ENCODE data around the gene NRSN1. TPM values are rescaled to one million over a fixed set of nuclear protein-coding genes. Genes with fewer than 3 reads are reported as not detected.

The NRSN1 gene
- total and polyA plus RNA-seq, 2 of the 13 experiments (the other 11 are each of a cell fraction or from before 2014, with no cell fraction given) = not detected

DNA sequence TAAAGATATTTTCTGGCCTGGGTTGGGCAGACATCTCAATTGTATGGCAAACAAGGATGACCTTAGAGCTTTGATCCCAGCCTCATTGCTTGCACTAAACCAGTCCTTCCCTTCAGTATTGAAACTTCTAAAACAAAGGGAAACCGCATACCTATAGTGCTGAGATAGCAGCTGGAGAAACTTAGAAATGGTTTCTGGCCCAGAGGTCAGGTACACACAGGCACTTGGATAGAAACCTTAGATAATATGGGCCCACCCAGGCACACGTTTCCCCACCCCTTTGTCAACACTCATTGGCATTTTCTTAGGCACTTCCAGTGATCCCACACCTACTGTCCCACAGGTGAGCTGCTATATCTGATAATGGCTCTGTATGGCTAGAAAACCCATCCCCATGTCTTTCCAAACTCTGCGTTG is 22.1 kb downstream of the NRSN1 start (continued):
- peak; percentile 79 for TF ChIP-seq RXRB (CRISPR knock-in tag; IDR thresholded peaks at IDR 0.05; ENCODE audit: borderline replicate concordance)
- TF ChIP-seq, protein P1, sequence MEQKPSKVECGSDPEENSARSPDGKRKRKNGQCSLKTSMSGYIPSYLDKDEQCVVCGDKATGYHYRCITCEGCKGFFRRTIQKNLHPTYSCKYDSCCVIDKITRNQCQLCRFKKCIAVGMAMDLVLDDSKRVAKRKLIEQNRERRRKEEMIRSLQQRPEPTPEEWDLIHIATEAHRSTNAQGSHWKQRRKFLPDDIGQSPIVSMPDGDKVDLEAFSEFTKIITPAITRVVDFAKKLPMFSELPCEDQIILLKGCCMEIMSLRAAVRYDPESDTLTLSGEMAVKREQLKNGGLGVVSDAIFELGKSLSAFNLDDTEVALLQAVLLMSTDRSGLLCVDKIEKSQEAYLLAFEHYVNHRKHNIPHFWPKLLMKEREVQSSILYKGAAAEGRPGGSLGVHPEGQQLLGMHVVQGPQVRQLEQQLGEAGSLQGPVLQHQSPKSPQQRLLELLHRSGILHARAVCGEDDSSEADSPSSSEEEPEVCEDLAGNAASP (CRISPR knock-in tag; IDR thresholded peaks at IDR 0.05; ENCODE audit: borderline replicate concordance) = peak; percentile 74; the same call in 1 of the 2 replicates
- TF ChIP-seq ZNF562 (CRISPR knock-in tag; IDR thresholded peaks at IDR 0.05; ENCODE audit: borderline replicate concordance) = no peak
- TF ChIP-seq, protein P2, sequence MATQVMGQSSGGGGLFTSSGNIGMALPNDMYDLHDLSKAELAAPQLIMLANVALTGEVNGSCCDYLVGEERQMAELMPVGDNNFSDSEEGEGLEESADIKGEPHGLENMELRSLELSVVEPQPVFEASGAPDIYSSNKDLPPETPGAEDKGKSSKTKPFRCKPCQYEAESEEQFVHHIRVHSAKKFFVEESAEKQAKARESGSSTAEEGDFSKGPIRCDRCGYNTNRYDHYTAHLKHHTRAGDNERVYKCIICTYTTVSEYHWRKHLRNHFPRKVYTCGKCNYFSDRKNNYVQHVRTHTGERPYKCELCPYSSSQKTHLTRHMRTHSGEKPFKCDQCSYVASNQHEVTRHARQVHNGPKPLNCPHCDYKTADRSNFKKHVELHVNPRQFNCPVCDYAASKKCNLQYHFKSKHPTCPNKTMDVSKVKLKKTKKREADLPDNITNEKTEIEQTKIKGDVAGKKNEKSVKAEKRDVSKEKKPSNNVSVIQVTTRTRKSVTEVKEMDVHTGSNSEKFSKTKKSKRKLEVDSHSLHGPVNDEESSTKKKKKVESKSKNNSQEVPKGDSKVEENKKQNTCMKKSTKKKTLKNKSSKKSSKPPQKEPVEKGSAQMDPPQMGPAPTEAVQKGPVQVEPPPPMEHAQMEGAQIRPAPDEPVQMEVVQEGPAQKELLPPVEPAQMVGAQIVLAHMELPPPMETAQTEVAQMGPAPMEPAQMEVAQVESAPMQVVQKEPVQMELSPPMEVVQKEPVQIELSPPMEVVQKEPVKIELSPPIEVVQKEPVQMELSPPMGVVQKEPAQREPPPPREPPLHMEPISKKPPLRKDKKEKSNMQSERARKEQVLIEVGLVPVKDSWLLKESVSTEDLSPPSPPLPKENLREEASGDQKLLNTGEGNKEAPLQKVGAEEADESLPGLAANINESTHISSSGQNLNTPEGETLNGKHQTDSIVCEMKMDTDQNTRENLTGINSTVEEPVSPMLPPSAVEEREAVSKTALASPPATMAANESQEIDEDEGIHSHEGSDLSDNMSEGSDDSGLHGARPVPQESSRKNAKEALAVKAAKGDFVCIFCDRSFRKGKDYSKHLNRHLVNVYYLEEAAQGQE (IDR thresholded peaks at IDR 0.05; ENCODE audit: borderline replicate concordance in 1 of 2, low read depth in 1 of 2, low read length in 2 of 2) = peak in 1 of 2 experiments; percentile 58; a peak in 2 of 4 replicates
- TF ChIP-seq IKZF1 (IDR thresholded peaks at IDR 0.05) = no peak
- no peak for TF ChIP-seq JUN (CRISPR knock-in tag; IDR thresholded peaks at IDR 0.05)
- TF ChIP-seq, protein P3, sequence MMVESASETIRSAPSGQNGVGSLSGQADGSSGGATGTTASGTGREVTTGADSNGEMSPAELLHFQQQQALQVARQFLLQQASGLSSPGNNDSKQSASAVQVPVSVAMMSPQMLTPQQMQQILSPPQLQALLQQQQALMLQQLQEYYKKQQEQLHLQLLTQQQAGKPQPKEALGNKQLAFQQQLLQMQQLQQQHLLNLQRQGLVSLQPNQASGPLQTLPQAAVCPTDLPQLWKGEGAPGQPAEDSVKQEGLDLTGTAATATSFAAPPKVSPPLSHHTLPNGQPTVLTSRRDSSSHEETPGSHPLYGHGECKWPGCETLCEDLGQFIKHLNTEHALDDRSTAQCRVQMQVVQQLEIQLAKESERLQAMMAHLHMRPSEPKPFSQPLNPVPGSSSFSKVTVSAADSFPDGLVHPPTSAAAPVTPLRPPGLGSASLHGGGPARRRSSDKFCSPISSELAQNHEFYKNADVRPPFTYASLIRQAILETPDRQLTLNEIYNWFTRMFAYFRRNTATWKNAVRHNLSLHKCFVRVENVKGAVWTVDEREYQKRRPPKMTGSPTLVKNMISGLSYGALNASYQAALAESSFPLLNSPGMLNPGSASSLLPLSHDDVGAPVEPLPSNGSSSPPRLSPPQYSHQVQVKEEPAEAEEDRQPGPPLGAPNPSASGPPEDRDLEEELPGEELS (CRISPR knock-in tag; IDR thresholded peaks at IDR 0.05) = peak; percentile 85
- TF ChIP-seq, protein P4, sequence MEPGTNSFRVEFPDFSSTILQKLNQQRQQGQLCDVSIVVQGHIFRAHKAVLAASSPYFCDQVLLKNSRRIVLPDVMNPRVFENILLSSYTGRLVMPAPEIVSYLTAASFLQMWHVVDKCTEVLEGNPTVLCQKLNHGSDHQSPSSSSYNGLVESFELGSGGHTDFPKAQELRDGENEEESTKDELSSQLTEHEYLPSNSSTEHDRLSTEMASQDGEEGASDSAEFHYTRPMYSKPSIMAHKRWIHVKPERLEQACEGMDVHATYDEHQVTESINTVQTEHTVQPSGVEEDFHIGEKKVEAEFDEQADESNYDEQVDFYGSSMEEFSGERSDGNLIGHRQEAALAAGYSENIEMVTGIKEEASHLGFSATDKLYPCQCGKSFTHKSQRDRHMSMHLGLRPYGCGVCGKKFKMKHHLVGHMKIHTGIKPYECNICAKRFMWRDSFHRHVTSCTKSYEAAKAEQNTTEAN (CRISPR knock-in tag; conservative IDR thresholded peaks at IDR 0.05) = peak; percentile 81; the same call in 1 of the 2 replicates
- TF ChIP-seq, protein P5, sequence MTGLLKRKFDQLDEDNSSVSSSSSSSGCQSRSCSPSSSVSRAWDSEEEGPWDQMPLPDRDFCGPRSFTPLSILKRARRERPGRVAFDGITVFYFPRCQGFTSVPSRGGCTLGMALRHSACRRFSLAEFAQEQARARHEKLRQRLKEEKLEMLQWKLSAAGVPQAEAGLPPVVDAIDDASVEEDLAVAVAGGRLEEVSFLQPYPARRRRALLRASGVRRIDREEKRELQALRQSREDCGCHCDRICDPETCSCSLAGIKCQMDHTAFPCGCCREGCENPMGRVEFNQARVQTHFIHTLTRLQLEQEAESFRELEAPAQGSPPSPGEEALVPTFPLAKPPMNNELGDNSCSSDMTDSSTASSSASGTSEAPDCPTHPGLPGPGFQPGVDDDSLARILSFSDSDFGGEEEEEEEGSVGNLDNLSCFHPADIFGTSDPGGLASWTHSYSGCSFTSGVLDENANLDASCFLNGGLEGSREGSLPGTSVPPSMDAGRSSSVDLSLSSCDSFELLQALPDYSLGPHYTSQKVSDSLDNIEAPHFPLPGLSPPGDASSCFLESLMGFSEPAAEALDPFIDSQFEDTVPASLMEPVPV (CRISPR knock-in tag; IDR thresholded peaks at IDR 0.05) = peak; percentile 59; the same call in 1 of the 2 replicates
- TF ChIP-seq ZNF496 (CRISPR knock-in tag; IDR thresholded peaks at IDR 0.05; ENCODE audit: insufficient replicate concordance) = no peak
- TF ChIP-seq ZNF501 (CRISPR knock-in tag; IDR thresholded peaks at IDR 0.05) = no peak
- TF ChIP-seq, protein P6, sequence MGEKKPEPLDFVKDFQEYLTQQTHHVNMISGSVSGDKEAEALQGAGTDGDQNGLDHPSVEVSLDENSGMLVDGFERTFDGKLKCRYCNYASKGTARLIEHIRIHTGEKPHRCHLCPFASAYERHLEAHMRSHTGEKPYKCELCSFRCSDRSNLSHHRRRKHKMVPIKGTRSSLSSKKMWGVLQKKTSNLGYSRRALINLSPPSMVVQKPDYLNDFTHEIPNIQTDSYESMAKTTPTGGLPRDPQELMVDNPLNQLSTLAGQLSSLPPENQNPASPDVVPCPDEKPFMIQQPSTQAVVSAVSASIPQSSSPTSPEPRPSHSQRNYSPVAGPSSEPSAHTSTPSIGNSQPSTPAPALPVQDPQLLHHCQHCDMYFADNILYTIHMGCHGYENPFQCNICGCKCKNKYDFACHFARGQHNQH (CRISPR knock-in tag; IDR thresholded peaks at IDR 0.05) = peak; percentile 75
- peak; percentile 92 for TF ChIP-seq SALL1 (CRISPR knock-in tag; IDR thresholded peaks at IDR 0.05)
- peak; percentile 65; the same call in 1 of the 2 replicates for TF ChIP-seq ELF3 (CRISPR knock-in tag; IDR thresholded peaks at IDR 0.05)
- TF ChIP-seq, protein P7, sequence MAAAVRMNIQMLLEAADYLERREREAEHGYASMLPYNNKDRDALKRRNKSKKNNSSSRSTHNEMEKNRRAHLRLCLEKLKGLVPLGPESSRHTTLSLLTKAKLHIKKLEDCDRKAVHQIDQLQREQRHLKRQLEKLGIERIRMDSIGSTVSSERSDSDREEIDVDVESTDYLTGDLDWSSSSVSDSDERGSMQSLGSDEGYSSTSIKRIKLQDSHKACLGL (CRISPR knock-in tag; IDR thresholded peaks at IDR 0.05) = no peak
- peak; percentile 43; the same call in 1 of the 2 replicates for TF ChIP-seq FOXK1 (CRISPR knock-in tag; IDR thresholded peaks at IDR 0.05; ENCODE audit: borderline replicate concordance, low read depth)
